ENCODE results near the gene SRP19. TPM values are rescaled to one million over a fixed set of nuclear protein-coding genes. Genes with fewer than 3 reads are reported as not detected.
A peak's percentile ranks its signal among the peaks of the same experiment; 100 is the strongest.

The SRP19 gene
- total and polyA plus RNA-seq, 2 experiments from 2014 or later = 66.6 to 158 TPM

DNA sequence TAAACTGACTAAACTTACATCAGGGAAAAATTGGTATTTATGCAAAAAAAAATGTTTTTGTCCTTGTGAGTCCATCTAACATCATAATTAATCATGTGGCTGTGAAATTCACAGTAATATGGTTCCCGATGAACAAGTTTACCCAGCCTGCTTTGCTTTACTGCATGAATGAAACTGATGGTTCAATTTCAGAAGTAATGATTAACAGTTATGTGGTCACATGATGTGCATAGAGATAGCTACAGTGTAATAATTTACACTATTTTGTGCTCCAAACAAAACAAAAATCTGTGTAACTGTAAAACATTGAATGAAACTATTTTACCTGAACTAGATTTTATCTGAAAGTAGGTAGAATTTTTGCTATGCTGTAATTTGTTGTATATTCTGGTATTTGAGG lies 16.6 kb upstream of the SRP19 start:
- no peak overlapping the region for H3K27ac ChIP-seq
- H2AFZ ChIP-seq = no peak overlapping the region
- H4K20me1 ChIP-seq (ENCODE audit: insufficient read depth) = no peaks in the 10 kb centered on the region
- H3K9ac ChIP-seq = no peak overlapping the region
- no peaks in the 10 kb centered on the region for H3K4me1 ChIP-seq (ENCODE audit: insufficient read depth)
- DNase-seq = no peak
- H3F3A ChIP-seq (ENCODE audit: insufficient read depth) = peaks cover 39% of the 10 kb centered on the region
- no peak overlapping the region for H3K4me2 ChIP-seq (ENCODE audit: unreplicated experiment)
- no peak for TF ChIP-seq EZH2phosphoT487 (IDR thresholded peaks at IDR 0.05; ENCODE audit: insufficient read depth, low read depth)
- no peak for TF ChIP-seq EZH2 (IDR thresholded peaks at IDR 0.05; ENCODE audit: insufficient read depth, poor library complexity, severe bottlenecking)
- H3K9me2 ChIP-seq (ENCODE audit: insufficient read depth) = no peaks in the 10 kb centered on the region
- in situ Hi-C loops (cut with MboI) = no loop called here
- no peaks in the 10 kb centered on the region for H3K9me3 ChIP-seq (ENCODE audit: low read depth)
- no peaks in the 10 kb centered on the region for H3K79me2 ChIP-seq (ENCODE audit: insufficient read depth)
- H3K4me3 ChIP-seq = no peak overlapping the region
- H3K36me3 ChIP-seq (ENCODE audit: low read depth) = peaks cover 12% of the 10 kb centered on the region; the same call in 1 of the 2 replicates
- 96 to 100% methylated on average over 1 of the region's 1 CpG for WGBS, 2 experiments (ENCODE audit: low coverage in 1 of 2, low lambda C conversion rate in 2 of 2, missing lambda C conversion rate in 2 of 2)
- no peaks in the 10 kb centered on the region for H3K27me3 ChIP-seq (replicated peaks; ENCODE audit: insufficient read depth)

- no peaks in the 10 kb centered on the region for H3K4me1 ChIP-seq (ENCODE audit: insufficient read depth)
- H3K4me2 ChIP-seq (ENCODE audit: unreplicated experiment) = no peak overlapping the region
- DNase-seq = no peak
- TF ChIP-seq EZH2 (IDR thresholded peaks at IDR 0.05; ENCODE audit: insufficient read depth, poor library complexity, severe bottlenecking) (no peak), EZH2phosphoT487 (IDR thresholded peaks at IDR 0.05; ENCODE audit: insufficient read depth, low read depth) (no peak)
- WGBS, 2 experiments (ENCODE audit: low coverage in 1 of 2, low lambda C conversion rate in 2 of 2, missing lambda C conversion rate in 2 of 2) = 69 to 76% methylated on average over 5 of the region's 5 CpGs
- H3K36me3 ChIP-seq (ENCODE audit: low read depth) = no peaks in the 10 kb centered on the region
- H3F3A ChIP-seq (ENCODE audit: insufficient read depth) = peaks cover 39% of the 10 kb centered on the region
- H3K9me3 ChIP-seq (ENCODE audit: low read depth) = no peaks in the 10 kb centered on the region
- no peaks in the 10 kb centered on the region for H3K27me3 ChIP-seq (replicated peaks; ENCODE audit: insufficient read depth)
- no peaks in the 10 kb centered on the region for H3K9me2 ChIP-seq (ENCODE audit: insufficient read depth)
- H3K79me2 ChIP-seq (ENCODE audit: insufficient read depth) = no peaks in the 10 kb centered on the region
- no peak overlapping the region for H3K4me3 ChIP-seq
- H3K27ac ChIP-seq = no peak overlapping the region
- H4K20me1 ChIP-seq (ENCODE audit: insufficient read depth) = no peaks in the 10 kb centered on the region
- no peak overlapping the region for H3K9ac ChIP-seq
- in situ Hi-C loops (cut with MboI) = no loop called here
- H2AFZ ChIP-seq = no peak overlapping the region
Observed at GRCh38 chr5:112846556-112846955, 14.5 kb upstream of the SRP19 start.

DNA sequence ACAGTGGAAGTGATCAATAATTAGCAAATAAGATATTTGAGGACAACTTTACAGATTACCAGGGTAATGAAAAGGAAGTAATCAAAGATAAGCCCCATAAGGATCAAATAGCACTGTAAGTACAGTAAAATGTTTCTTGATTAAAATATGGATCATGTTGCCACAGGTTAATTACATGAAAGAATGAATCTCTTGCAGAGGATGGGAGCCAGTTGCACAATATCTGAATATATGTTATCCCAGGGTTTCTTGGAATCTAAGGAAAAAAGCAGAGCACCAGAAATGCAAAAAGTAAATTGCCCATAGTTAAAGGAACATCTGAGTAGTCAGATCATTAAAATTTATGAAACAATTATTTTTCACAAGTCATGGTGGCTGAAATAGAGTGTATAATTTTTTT lies 13.8 kb upstream of the SRP19 start:
- no peak overlapping the region for H3K4me3 ChIP-seq
- no peaks in the 10 kb centered on the region for H3K9me2 ChIP-seq (ENCODE audit: insufficient read depth)
- H3K4me1 ChIP-seq (ENCODE audit: insufficient read depth) = no peaks in the 10 kb centered on the region
- TF ChIP-seq EZH2phosphoT487 (IDR thresholded peaks at IDR 0.05; ENCODE audit: insufficient read depth, low read depth) (no peak), EZH2 (IDR thresholded peaks at IDR 0.05; ENCODE audit: insufficient read depth, poor library complexity, severe bottlenecking) (no peak)
- H3K9ac ChIP-seq = no peak overlapping the region
- peaks cover 39% of the 10 kb centered on the region for H3F3A ChIP-seq (ENCODE audit: insufficient read depth)
- in situ Hi-C loops (cut with MboI) = no loop called here
- no peaks in the 10 kb centered on the region for H4K20me1 ChIP-seq (ENCODE audit: insufficient read depth)
- H3K27ac ChIP-seq = no peak overlapping the region
- H3K9me3 ChIP-seq (ENCODE audit: low read depth) = no peaks in the 10 kb centered on the region
- no peak for DNase-seq
- no peaks in the 10 kb centered on the region for H3K27me3 ChIP-seq (replicated peaks; ENCODE audit: insufficient read depth)
- H3K4me2 ChIP-seq (ENCODE audit: unreplicated experiment) = no peak overlapping the region
- no peak overlapping the region for H2AFZ ChIP-seq
- no peaks in the 10 kb centered on the region for H3K79me2 ChIP-seq (ENCODE audit: insufficient read depth)
- H3K36me3 ChIP-seq (ENCODE audit: low read depth) = no peaks in the 10 kb centered on the region

DNA sequence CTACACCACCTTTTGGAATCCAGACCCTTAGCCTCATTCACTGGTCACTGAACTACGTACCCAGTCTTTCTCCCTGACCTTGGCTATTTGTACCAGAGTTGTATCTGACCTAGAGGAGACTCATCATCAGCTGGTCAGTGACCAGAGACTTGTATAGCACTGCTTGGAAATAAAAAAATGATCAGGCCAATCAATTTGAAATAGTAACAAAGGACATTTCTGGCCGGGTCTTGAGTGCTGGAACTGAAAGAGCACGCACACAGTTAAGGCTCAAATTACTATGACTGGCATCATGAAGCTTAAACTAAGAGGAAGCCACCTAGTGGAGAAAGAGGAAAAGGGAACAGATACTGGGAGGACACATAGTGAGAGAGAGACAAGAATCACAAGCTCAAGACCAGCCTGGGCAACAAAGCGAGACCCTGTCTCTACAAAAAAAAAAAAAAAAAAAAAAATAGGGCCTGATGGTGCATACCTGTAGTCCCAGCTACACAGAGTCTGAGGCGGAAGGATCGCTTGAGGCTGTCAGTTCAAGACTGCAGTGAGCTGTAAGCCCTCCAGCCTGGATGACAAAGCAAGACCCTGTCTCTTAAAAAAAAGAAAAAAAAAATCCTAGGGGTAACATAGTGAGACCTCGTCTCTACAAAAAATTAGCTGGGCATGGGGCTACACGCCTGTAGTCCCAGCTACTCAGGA lies 12.8 kb upstream of the SRP19 start:
- Histone ChIP-seq H4K20me1 (ENCODE audit: insufficient read depth) (no peaks in the 10 kb centered on the region), H3K9ac (no peak overlapping the region; the same call in 1 of the 2 replicates), H3K9me3 (ENCODE audit: low read depth) (no peaks in the 10 kb centered on the region), H3K4me1 (ENCODE audit: insufficient read depth) (no peaks in the 10 kb centered on the region), H3K79me2 (ENCODE audit: insufficient read depth) (no peaks in the 10 kb centered on the region), H2AFZ (no peak overlapping the region), H3F3A (ENCODE audit: insufficient read depth) (peaks cover 39% of the 10 kb centered on the region), H3K4me3 (peak overlapping the region; percentile 19; the same call in 1 of the 2 replicates), H3K36me3 (ENCODE audit: low read depth) (no peaks in the 10 kb centered on the region), H3K4me2 (ENCODE audit: unreplicated experiment) (no peak overlapping the region), H3K27ac (no peak overlapping the region), H3K27me3 (replicated peaks; ENCODE audit: insufficient read depth) (no peaks in the 10 kb centered on the region), H3K9me2 (ENCODE audit: insufficient read depth) (no peaks in the 10 kb centered on the region)
- DNase-seq = peak; percentile 77
- 41 to 44% methylated on average over 8 of the region's 8 CpGs for WGBS, 2 experiments (ENCODE audit: low coverage in 1 of 2, low lambda C conversion rate in 2 of 2, missing lambda C conversion rate in 2 of 2)
- TF ChIP-seq EZH2 (IDR thresholded peaks at IDR 0.05; ENCODE audit: insufficient read depth, poor library complexity, severe bottlenecking) (no peak), EZH2phosphoT487 (IDR thresholded peaks at IDR 0.05; ENCODE audit: insufficient read depth, low read depth) (no peak)
- in situ Hi-C loops (cut with MboI) = no loop called here
